NT2/D1 (cell line): Measurements from ENCODE around the gene LARP4B.

Source experiments
- YY1 ChIP-seq: IDR thresholded peaks from 2 replicates; pipeline ENCODE4 v1.6.1; 2011; ENCODE audit not compliant: insufficient read length, insufficient read depth
- ZNF274 ChIP-seq: IDR thresholded peaks from 2 replicates; pipeline ENCODE4 v1.6.1; 2011; ENCODE audit warnings: mild to moderate bottlenecking, low read depth, low read length

DNA sequence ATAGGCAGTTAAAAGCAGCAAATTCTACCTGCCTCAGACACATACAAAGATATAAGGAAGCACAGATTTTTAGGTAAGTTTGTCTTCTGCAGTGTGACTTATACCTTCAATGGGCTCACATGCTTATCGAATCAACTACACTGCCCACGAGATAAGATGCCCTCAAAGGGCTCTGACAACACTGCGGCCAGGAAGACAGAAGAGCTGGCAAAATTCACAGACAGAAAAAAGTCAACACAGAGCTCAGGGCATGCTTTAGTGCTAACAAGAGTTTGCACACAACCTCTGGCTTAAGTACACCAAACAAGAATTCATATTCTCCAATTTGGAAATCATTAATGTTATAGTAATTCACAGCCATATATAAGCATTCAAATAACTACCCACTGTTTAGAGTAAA is 62.3 kb downstream of the LARP4B start:
- no peak for TF ChIP-seq YY1
- TF ChIP-seq ZNF274 = no peak
